GM12878 (cell line): ENCODE measurements around the gene CHRND. TPM values are rescaled to one million over a fixed set of nuclear protein-coding genes. Genes with fewer than 3 reads are reported as not detected.

ENCODE experiments used
- ATAC-seq: fragments of 200-7000 bp; cut with Tn5 transposase; 3 replicates; pipeline ENCODE4 v1.9.1; 2020; ENCODE audit warnings: mild to moderate bottlenecking, moderate library complexity
- BruUV-seq: library from RNA; stranded (reverse); fragments of 400-500 nt; replicated peaks from 2 replicates; lab custom pipeline; 2021; lab: Mats Ljungman, UMichigan
- CTCF ChIA-PET: fragments of 300-600 bp; sonication (Branson Sonifier 250); formaldehyde crosslinking; extraction: SDS; loops from one replicate; lab custom pipeline; 2021; ENCODE audit warnings: inconsistent platforms; lab: Yijun Ruan, JAX
- POLR2A ChIA-PET: fragments of 350-600 bp; formaldehyde crosslinking; extraction: SDS; loops from one replicate; lab custom pipeline; 2021; ENCODE audit warnings: inconsistent platforms; lab: Charles Lee
- RAD21 ChIA-PET: fragments of 300-600 bp; sonication (Branson Sonifier 250); formaldehyde crosslinking; loops from one replicate; lab custom pipeline; 2023; ENCODE audit warnings: antibody characterized with exemption; ENCODE audit not compliant: unreplicated experiment; lab: Charles Lee
- SMC1A ChIA-PET: fragments of 300-600 bp; sonication (Branson Sonifier 250); formaldehyde crosslinking; loops from one replicate; lab custom pipeline; 2023; ENCODE audit not compliant: unreplicated experiment, uncharacterized antibody; lab: Charles Lee
- DNase-seq: peaks from one replicate; pipeline ENCODE4 v3.0.0-alpha.2; 2011; ENCODE audit warnings: low read depth, low spot score
- FAIRE-seq: peaks from 3 replicates; lab custom pipeline; 2011; peaks lifted over from hg19 to GRCh38; lab: Jason Lieb, UNC
- H2AFZ ChIP-seq: 2 replicates; pipeline ENCODE4 v1.6.0; 2011; ENCODE audit warnings: low read depth, low read length, control low read depth; ENCODE audit not compliant: control insufficient read depth
- H3K27ac ChIP-seq: 2 replicates; pipeline ENCODE4 v1.5.1; 2011; ENCODE audit warnings: control low read depth; ENCODE audit not compliant: control insufficient read depth, insufficient read depth
- H3K27me3 ChIP-seq, 2 experiments: replicated peaks in 1 of 2; 2 replicates each; pipeline versions ENCODE4 v1.6.0 to v1.6.1; 2011; ENCODE audit warnings: low read length in 1 of 2; ENCODE audit not compliant: control insufficient read depth in 2 of 2, insufficient read depth in 2 of 2
- H3K36me3 ChIP-seq, 2 experiments: 2 replicates each; pipeline ENCODE4 v1.5.1; 2011; ENCODE audit warnings: low read length in 1 of 2; ENCODE audit not compliant: control insufficient read depth in 2 of 2, insufficient read depth in 2 of 2
- H3K4me1 ChIP-seq: 2 replicates; pipeline ENCODE4 v1.6.1; 2011; ENCODE audit warnings: mild to moderate bottlenecking, low read length, moderate library complexity, mixed read lengths; ENCODE audit not compliant: control insufficient read depth, insufficient read depth
- H3K4me2 ChIP-seq: 2 replicates; pipeline ENCODE4 v1.6.0; 2011; ENCODE audit warnings: control low read depth; ENCODE audit not compliant: control insufficient read depth, insufficient read depth
- H3K4me3 ChIP-seq: fragments of 200-600 bp; sonication (generic); 2 replicates; pipeline ENCODE4 v1.5.1; 2016
- H3K79me2 ChIP-seq: 2 replicates; pipeline ENCODE4 v1.6.0; 2011; ENCODE audit warnings: low read length; ENCODE audit not compliant: control insufficient read depth, insufficient read depth
- H3K9ac ChIP-seq: 2 replicates; pipeline ENCODE4 v1.8.0; 2011; ENCODE audit warnings: low read length, control low read depth, mixed read lengths; ENCODE audit not compliant: control insufficient read depth, insufficient read depth
- H3K9me3 ChIP-seq: replicated peaks from 3 replicates; pipeline ENCODE4 v1.5.1; 2011; ENCODE audit warnings: mild to moderate bottlenecking, low read length; ENCODE audit not compliant: control insufficient read depth, insufficient read depth
- H4K20me1 ChIP-seq: 2 replicates; pipeline ENCODE4 v1.6.0; 2011; ENCODE audit not compliant: control insufficient read depth, insufficient read depth
- BACH1 ChIP-seq: fragments of 450-650 bp; IDR thresholded peaks from 2 replicates; pipeline ENCODE4 v1.6.1; 2017; ENCODE audit warnings: mild to moderate bottlenecking, borderline replicate concordance
- ESRRA ChIP-seq: IDR thresholded peaks from 2 replicates; pipeline ENCODE4 v1.6.1; 2012; ENCODE audit warnings: mild to moderate bottlenecking, low read length, improper control_type of control experiment
- GATAD2B ChIP-seq: fragments of 450-650 bp; conservative IDR thresholded peaks from 2 replicates; pipeline ENCODE4 v1.6.1; 2017; ENCODE audit warnings: low read depth, mild to moderate bottlenecking, moderate library complexity
- HCFC1 ChIP-seq: fragments of 150-350 bp; IDR thresholded peaks from 2 replicates; pipeline ENCODE4 v1.6.1; 2014; ENCODE audit warnings: low read length
- HDAC6 ChIP-seq: fragments of 200-600 bp; sonication (generic); IDR thresholded peaks from one replicate; pipeline ENCODE4 v1.8.0; 2017; ENCODE audit warnings: antibody characterized with exemption; ENCODE audit not compliant: unreplicated experiment
- JUNB ChIP-seq: IDR thresholded peaks from 2 replicates; pipeline ENCODE4 v1.6.1; 2016; ENCODE audit warnings: antibody characterized with exemption, mild to moderate bottlenecking
- MXI1 ChIP-seq: fragments of 150-350 bp; IDR thresholded peaks from 2 replicates; pipeline ENCODE4 v1.6.1; 2011; ENCODE audit warnings: low read depth, mild to moderate bottlenecking, inconsistent platforms, low read length, improper control_type of control experiment
- RCOR1 ChIP-seq: conservative IDR thresholded peaks from 2 replicates; pipeline ENCODE4 v1.6.1; 2012; ENCODE audit warnings: low read depth, low read length, improper control_type of control experiment
- SMAD5 ChIP-seq: IDR thresholded peaks from 2 replicates; pipeline ENCODE4 v1.6.1; 2016; ENCODE audit warnings: antibody characterized with exemption, low read depth
- SP1 ChIP-seq: IDR thresholded peaks from one replicate; pipeline ENCODE4 v1.6.1; 2011; ENCODE audit warnings: low read depth, low read length
- TBL1XR1 ChIP-seq: IDR thresholded peaks from 2 replicates; pipeline ENCODE4 v1.6.1; 2012; ENCODE audit warnings: low read depth, low read length, improper control_type of control experiment
- TCF7 ChIP-seq: IDR thresholded peaks from 2 replicates; pipeline ENCODE4 v1.6.1; 2014; ENCODE audit warnings: antibody characterized with exemption, borderline replicate concordance
- ZNF207 ChIP-seq: fragments of 450-650 bp; IDR thresholded peaks from 2 replicates; pipeline ENCODE4 v1.6.1; 2014; ENCODE audit warnings: antibody characterized with exemption, mild to moderate bottlenecking, borderline replicate concordance
- WGBS: methylation state at CpG from one replicate; pipeline ENCODE4 v1.1.6; 2016; ENCODE audit warnings: low lambda C conversion rate; ENCODE audit not compliant: insufficient replicate concordance, insufficient coverage; ENCODE audit errors: missing lambda C conversion rate; 5-methylcytosine and 5-hydroxymethylcytosine counted together
- in situ Hi-C: fragments of 300-500 bp; cut with MboI; formaldehyde crosslinking; loops from 9 replicates; pipeline ENCODE4 v1.14.3; 2018; ENCODE audit warnings: mixed read lengths
- intact Hi-C: fragments of 100-400 bp; cut with micrococcal nuclease; formaldehyde crosslinking; loops from one replicate; pipeline ENCODE4 v1.14.2; 2022; ENCODE audit not compliant: unreplicated experiment
- polyA plus RNA-seq, 11 experiments: library from polyadenylated mRNA; depleted of rRNA in 4 of 11; unstranded in 6 of 11; stranded (reverse) in 5 of 11; fragments of >200 nt; fragmentation: Nextera tagmentation in 4 of 11; fragmentation: Illumina TruSeq in 1 of 11; extraction: Ambion mirVana in 4 of 11; extraction: Trizol in 1 of 11; gene quantifications; 1 replicate in 1 of 11; 2 replicates in 10 of 11; pipeline versions ENCODE4 v1.2.1 to v1.2.3, GENCODE V29; 2011 to 2016; ENCODE audit warnings: inconsistent platforms in 2 of 11, missing spikeins in 2 of 11, low read depth in 1 of 11
- total RNA-seq, 4 experiments: library from RNA; depleted of rRNA in 3 of 4; stranded (reverse); fragments of >200 nt in 3 of 4; fragmentation: Illumina TruSeq in 1 of 4; extraction: Trizol in 1 of 4; gene quantifications; 2 replicates each; pipeline versions ENCODE4 v1.2.1 to v1.2.3, GENCODE V29; 2013 to 2021
- TF ChIP-seq, protein P1 (sequence below): fragments of 450-650 bp; IDR thresholded peaks from 2 replicates; pipeline ENCODE4 v1.6.1; 2016; ENCODE audit warnings: mild to moderate bottlenecking
- TF ChIP-seq, protein P2 (sequence below): IDR thresholded peaks from 2 replicates; pipeline ENCODE4 v1.6.1; 2011; ENCODE audit warnings: mild to moderate bottlenecking, low read depth, low read length, moderate library complexity; ENCODE audit not compliant: insufficient replicate concordance

The CHRND gene
- total and polyA plus RNA-seq, 10 of the 15 experiments (the other 5 are each of a cell fraction or from before 2014, with no cell fraction given) = not detected

DNA sequence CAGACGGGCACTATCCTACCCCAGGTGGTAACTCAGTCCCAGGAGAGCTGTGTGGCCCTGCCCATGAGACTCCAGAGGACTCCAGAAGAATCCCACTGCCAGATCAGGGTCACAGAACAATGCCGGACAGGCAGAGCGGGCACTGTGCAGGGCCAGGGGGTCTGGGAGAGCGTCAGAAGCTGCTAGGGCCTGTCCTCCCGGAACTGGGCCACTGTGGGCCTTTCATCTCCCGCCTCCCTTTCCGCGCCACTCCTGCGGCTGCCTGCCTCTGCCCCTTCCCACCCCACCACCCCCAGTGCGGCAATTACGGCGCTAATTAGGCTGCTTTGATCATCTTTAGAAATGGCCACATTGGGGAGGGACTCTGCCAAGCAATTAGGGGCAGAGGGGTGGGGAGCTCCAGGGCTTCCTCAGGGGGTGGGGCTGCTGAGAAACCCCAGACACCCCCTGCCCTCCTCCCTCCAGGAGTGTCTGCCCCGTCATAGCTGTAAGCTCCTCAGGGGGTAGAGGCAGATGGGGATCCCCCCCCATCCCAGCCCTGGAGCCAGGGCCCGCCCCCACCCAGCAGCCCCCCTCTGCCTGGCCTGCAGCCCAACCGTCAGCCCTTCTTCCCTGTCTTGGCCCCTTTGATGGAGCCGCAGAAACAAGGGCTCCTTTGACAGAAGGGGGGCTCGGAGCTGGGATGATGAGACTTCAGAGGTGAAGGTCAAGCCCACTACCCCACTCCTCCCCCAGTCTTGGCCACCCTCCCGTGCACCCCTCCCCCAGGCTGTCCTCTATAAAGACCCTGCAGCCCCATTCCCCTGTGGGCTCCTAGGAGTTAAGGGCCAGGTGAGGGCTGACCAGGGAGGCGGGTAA lies 6.2 kb upstream of the CHRND start, which contains the start of gene PRSS56:
TSS of gene PRSS56 (plus strand) at position 808 of the 858 bp plus-strand sequence. CDS start 211 bp downstream, outside the sequence.
- no peaks in the 10 kb centered on the region for H3K79me2 ChIP-seq
- TF ChIP-seq RCOR1 (no peak), TBL1XR1 (no peak), GATAD2B (no peak), JUNB (no peak), ESRRA (no peak), HDAC6 (no peak), SP1 (no peak), BACH1 (no peak), MXI1 (no peak), SMAD5 (no peak), HCFC1 (no peak), ZNF207 (no peak), TCF7 (no peak)
- TF ChIP-seq, protein P1, sequence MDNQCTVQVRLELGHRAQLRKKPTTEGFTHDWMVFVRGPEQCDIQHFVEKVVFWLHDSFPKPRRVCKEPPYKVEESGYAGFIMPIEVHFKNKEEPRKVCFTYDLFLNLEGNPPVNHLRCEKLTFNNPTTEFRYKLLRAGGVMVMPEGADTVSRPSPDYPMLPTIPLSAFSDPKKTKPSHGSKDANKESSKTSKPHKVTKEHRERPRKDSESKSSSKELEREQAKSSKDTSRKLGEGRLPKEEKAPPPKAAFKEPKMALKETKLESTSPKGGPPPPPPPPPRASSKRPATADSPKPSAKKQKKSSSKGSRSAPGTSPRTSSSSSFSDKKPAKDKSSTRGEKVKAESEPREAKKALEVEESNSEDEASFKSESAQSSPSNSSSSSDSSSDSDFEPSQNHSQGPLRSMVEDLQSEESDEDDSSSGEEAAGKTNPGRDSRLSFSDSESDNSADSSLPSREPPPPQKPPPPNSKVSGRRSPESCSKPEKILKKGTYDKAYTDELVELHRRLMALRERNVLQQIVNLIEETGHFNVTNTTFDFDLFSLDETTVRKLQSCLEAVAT = no peak
- TF ChIP-seq, protein P2, sequence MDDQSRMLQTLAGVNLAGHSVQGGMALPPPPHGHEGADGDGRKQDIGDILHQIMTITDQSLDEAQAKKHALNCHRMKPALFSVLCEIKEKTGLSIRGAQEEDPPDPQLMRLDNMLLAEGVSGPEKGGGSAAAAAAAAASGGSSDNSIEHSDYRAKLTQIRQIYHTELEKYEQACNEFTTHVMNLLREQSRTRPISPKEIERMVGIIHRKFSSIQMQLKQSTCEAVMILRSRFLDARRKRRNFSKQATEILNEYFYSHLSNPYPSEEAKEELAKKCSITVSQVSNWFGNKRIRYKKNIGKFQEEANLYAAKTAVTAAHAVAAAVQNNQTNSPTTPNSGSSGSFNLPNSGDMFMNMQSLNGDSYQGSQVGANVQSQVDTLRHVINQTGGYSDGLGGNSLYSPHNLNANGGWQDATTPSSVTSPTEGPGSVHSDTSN = no peak
- 43% methylated on average over 15 of the region's 19 CpGs for WGBS
- BruUV-seq = no TSS peak
- no peaks in the 10 kb centered on the region for H3K9me3 ChIP-seq
- ChIA-PET CTCF (interaction anchor here (1.2 to 1.6 kb wide), 3 partner anchors 12 to 613 kb away, joined by 3 to 5 read pairs (median 4); no protein-coding TSS in a partner anchor), POLR2A (no interaction called here), SMC1A (no interaction called here), RAD21 (interaction anchor here (0.8 kb wide), 1 partner anchor 182 kb away, joined by 3 read pairs; no protein-coding TSS in a partner anchor)
- H4K20me1 ChIP-seq = no peaks in the 10 kb centered on the region
- H3K27me3 ChIP-seq = peaks cover 3 to 6% of the 10 kb centered on the region in 2 experiments; a peak in 3 of 4 replicates
- DNase-seq (no peak), ATAC-seq (no peak), FAIRE-seq (no peak)
- H3K4me2 ChIP-seq = no peak within 1 kb of the TSS
- no peak within 1 kb of the TSS for H3K4me3 ChIP-seq
- no peaks in the 10 kb centered on the region for H3K4me1 ChIP-seq
- intact Hi-C loops = loop anchor here (5.0 kb wide), 1 partner anchor 68 kb away; no protein-coding TSS in a partner anchor
- H3K36me3 ChIP-seq = no peaks in the 10 kb centered on the region
- no peak within 1 kb of the TSS for H2AFZ ChIP-seq
- H3K27ac ChIP-seq = no peak within 1 kb of the TSS
- no peak within 1 kb of the TSS for H3K9ac ChIP-seq
- in situ Hi-C loops = no loop called here
